ENCODE measurements around the gene ATRNL1. TPM values are rescaled to one million over a fixed set of nuclear protein-coding genes. Genes with fewer than 3 reads are reported as not detected.

ATRNL1 gene
- total and polyA plus RNA-seq, 2 of the 8 experiments (the other 6 are each of a cell fraction or from before 2014, with no cell fraction given): 5.1 to 17.6 TPM

GRCh38 chr10:115996031-115996430 lies 902.9 kb downstream of the ATRNL1 start (continued):
- peak; percentile 97 for TF ChIP-seq CHD7 (IDR thresholded peaks at IDR 0.05; ENCODE audit: insufficient replicate concordance, low read length)

All from H1 (cell line).